Heart right ventricle (tissue), 16 donors: ENCODE results near the gene PPM1K. TPM values are rescaled to one million over a fixed set of nuclear protein-coding genes. Genes with fewer than 3 reads are reported as not detected.
"Not testable (repeated sequence)": the region's sequence is repeated elsewhere in the genome, so short reads cannot be mapped to it uniquely, and the experiment has no call there.

ENCODE experiments used
- ATAC-seq, 8 donors: fragments of 200-7000 bp; cut with Tn5 transposase; one replicate each; pipeline ENCODE4 v1.9.1; 2020; ENCODE audit warnings: mild to moderate bottlenecking in 8 of 8, moderate library complexity in 8 of 8, moderate number of reproducible peaks in 1 of 8
- DNase-seq, 2 donors: peaks; one replicate each; pipeline ENCODE4 v3.0.0-alpha.2; 2020
- H3K27ac ChIP-seq, 10 donors: fragments of 200-600 bp; sonication (generic) in 2 of 10; one replicate each; pipeline versions ENCODE4 v1.5.0 to v1.8.0; 2020 to 2022; ENCODE audit warnings: mild to moderate bottlenecking in 3 of 10
- H3K27me3 ChIP-seq, 7 donors: fragments of 200-600 bp; one replicate each; pipeline ENCODE4 v1.8.0; 2021 to 2022; ENCODE audit warnings: mild to moderate bottlenecking in 2 of 7
- H3K36me3 ChIP-seq, 9 donors: fragments of 200-600 bp; sonication (generic) in 1 of 9; one replicate each; pipeline versions ENCODE4 v1.5.0 to v1.8.0; 2020 to 2022; ENCODE audit warnings: mild to moderate bottlenecking in 2 of 9
- H3K4me1 ChIP-seq, 9 donors: fragments of 200-600 bp; sonication (generic) in 1 of 9; one replicate each; pipeline versions ENCODE4 v1.5.0 to v1.8.0; 2020 to 2022; ENCODE audit warnings: mild to moderate bottlenecking in 4 of 9
- H3K4me3 ChIP-seq, 10 donors: fragments of 200-600 bp; sonication (generic) in 2 of 10; one replicate each; pipeline versions ENCODE4 v1.5.0 to v1.8.0; 2020 to 2022; ENCODE audit warnings: mild to moderate bottlenecking in 7 of 10, moderate library complexity in 2 of 10
- H3K9me3 ChIP-seq, 11 donors: fragments of 200-600 bp in 10 of 11; sonication (generic) in 2 of 11; one replicate each; pipeline versions ENCODE4 v1.5.0 to v1.8.0; 2013 to 2022; ENCODE audit warnings: mild to moderate bottlenecking in 2 of 11, control low read depth in 1 of 11, moderate library complexity in 1 of 11
- WGBS, 2 donors: extraction: QIAGEN DNeasy Blood & Tissue Kit; methylation state at CpG; one replicate each; pipeline ENCODE4 v1.1.7; 2013; ENCODE audit warnings: inconsistent platforms in 1 of 2; 5-methylcytosine and 5-hydroxymethylcytosine counted together
- intact Hi-C, 10 donors: fragments of 100-400 bp; cut with DNase I; formaldehyde crosslinking; loops; one replicate each; pipeline versions ENCODE4 v1.11.1 to v1.14.2; 2022
- polyA plus RNA-seq, 2 donors: library from polyadenylated mRNA; stranded (reverse); fragments of 200-250 nt; gene quantifications; one replicate each; pipeline ENCODE4 v1.2.3, GENCODE V29; 2013
- total RNA-seq, 10 donors: library from RNA; stranded (reverse); fragmentation: NEBNext Ultra II Directional in 3 of 10; extraction: Animal tissue kit (Norgen Biotek cat#: 25700) in 3 of 10; gene quantifications; one replicate each; pipeline versions ENCODE4 v1.2.1 to v1.2.4, GENCODE V29; 2021 to 2023
- TF ChIP-seq, protein P1 (sequence below), 9 donors: fragments of 200-600 bp; sonication (generic) in 2 of 9; IDR thresholded peaks; one replicate each; pipeline versions ENCODE4 v1.5.0 to v1.8.0; 2021 to 2022; ENCODE audit warnings: antibody characterized with exemption in 9 of 9, mild to moderate bottlenecking in 5 of 9, moderate library complexity in 1 of 9
- donor health status: Arrhythmogenic right ventricular cardiomyopathy.
- donor health status: ischemic (EF 13 %, LVEDD 7.1; RV severe dilation, severe dysfunction).
- donor health status: healthy with polysubstance abuse.
- donor health status: DM: no; HTN: yes; CAD: no.
- donor health status: DM: no; HTN: no; CAD: no.
- donor health status: ischemic (EF 25% LVEDD 6.9; RV normal size, moderate dysfunction).
- donor health status: ischemic (EF 25% LVEDD 5.7; RV mildly dilated, moderate dysfunction).
- donor health status: healthy.
- donor health status: DM: yes; HTN: yes; CAD: no.
- donor health status: Ischemic cardiomyopathy.
- donor health status: ischemic (EF 35%, LVEDD 5.7; RV mildly dilated, moderate dysfunction).
- donor health status: nonischemic (EF 11% LVEDD 7.7; RV severe dilation, severe dysfunction).
- donor health status: DM: yes; HTN: yes; CAD: no.
- donor health status: PGD.
- donor health status: ischemic (EF 29% LVEDD 5.4; RV normal size, mild dysfunction).
- donor health status: nonischemic (EF 23%, LVEDD 6.1; RV moderate dilation, normal function).

The PPM1K gene
- total and polyA plus RNA-seq, 12 donors: 47.4 to 357 (median 247) TPM

DNA sequence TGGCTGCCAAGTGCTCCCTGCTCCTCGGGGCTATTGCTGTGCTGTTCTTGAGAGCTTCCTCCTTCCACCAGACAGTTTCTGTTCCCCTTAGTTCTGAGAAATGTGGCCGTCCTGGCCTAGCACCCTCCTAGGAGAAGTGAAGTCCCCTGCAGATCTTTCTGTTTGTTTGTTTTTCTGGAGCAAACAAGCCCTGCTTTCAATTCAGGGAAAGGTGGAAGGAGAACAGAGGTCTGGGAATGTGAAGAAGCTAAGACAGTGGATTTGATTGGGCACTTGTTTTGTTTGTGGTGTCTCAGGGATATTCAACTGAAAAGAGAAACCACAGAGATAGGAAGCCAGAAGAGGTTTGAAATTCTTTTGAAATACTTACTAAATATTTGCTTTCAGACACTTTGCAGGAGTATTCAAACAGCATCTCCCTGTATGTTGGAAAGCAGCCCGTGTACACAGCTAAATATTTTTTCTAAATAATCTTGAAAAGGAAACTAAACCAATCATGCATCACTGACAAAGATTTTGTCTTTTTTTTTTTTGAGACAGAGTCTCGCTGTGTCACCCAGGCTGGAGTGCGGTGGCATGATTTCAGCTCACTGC is 36.5 kb upstream of the PPM1K start:
- Histone ChIP-seq H3K27me3 (no peaks in the 10 kb centered on the region), H3K4me3 (no peak overlapping the region), H3K9me3 (no peaks in the 10 kb centered on the region), H3K4me1 (peaks cover 0 to 18% (median 0%) of the 10 kb centered on the region in 9 donors), H3K27ac (peak overlapping the region in 1 of 10 donors; percentile 51), H3K36me3 (no peaks in the 10 kb centered on the region)
- intact Hi-C loops: no loop called here
- no peak for DNase-seq
- peak in 7 of 8 donors; percentile 41 to 69 (median 61) for ATAC-seq
- TF ChIP-seq, protein P1, sequence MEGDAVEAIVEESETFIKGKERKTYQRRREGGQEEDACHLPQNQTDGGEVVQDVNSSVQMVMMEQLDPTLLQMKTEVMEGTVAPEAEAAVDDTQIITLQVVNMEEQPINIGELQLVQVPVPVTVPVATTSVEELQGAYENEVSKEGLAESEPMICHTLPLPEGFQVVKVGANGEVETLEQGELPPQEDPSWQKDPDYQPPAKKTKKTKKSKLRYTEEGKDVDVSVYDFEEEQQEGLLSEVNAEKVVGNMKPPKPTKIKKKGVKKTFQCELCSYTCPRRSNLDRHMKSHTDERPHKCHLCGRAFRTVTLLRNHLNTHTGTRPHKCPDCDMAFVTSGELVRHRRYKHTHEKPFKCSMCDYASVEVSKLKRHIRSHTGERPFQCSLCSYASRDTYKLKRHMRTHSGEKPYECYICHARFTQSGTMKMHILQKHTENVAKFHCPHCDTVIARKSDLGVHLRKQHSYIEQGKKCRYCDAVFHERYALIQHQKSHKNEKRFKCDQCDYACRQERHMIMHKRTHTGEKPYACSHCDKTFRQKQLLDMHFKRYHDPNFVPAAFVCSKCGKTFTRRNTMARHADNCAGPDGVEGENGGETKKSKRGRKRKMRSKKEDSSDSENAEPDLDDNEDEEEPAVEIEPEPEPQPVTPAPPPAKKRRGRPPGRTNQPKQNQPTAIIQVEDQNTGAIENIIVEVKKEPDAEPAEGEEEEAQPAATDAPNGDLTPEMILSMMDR (IDR thresholded peaks at IDR 0.05): no peak
- WGBS, 2 donors: 47 to 55% methylated on average over 5 of the region's 5 CpGs

DNA sequence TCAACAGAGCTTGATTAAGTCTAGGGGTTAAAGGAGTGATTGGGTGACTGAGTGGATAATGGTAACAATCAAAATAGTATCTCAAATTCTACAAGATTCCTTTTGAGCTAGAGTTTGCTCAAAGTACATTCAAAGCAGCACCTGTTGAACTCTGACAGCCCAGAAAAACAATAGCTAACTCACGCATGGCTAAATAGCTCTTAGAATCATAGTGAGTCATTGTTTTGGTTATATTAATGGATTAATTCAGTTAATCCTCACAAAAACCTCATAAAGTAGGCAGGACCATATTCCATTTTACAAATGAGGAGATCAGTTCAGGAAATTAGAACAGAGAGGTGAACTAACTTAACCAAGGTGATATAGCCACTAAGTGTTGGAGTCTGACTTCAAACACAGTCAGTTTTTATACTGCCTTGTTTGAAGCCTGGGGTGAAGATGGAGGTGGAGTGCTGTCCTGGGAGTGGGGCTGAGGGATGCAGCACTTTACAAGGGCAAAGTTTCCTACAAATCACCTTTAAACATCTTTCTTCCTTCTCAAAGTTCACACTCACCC is 35.9 kb upstream of the PPM1K start:
- Histone ChIP-seq H3K4me3 (no peak overlapping the region), H3K36me3 (no peaks in the 10 kb centered on the region), H3K9me3 (no peaks in the 10 kb centered on the region), H3K27ac (peak overlapping the region in 1 of 10 donors; percentile 51), H3K27me3 (no peaks in the 10 kb centered on the region), H3K4me1 (peaks cover 0 to 18% (median 0%) of the 10 kb centered on the region in 9 donors)
- intact Hi-C loops: no loop called here
- DNase-seq (no peak), ATAC-seq (peak in 1 of 8 donors; percentile 17)
- WGBS, 2 donors: 83 to 97% methylated on average over 1 of the region's 1 CpG
- TF ChIP-seq, protein P1 (IDR thresholded peaks at IDR 0.05): no peak

- ATAC-seq: no peak
- TF ChIP-seq, protein P1 (IDR thresholded peaks at IDR 0.05): no peak
- intact Hi-C loops: no loop called here
- Histone ChIP-seq H3K27me3 (no peaks in the 10 kb centered on the region), H3K4me1 (peaks cover 0 to 18% (median 0%) of the 10 kb centered on the region in 9 donors), H3K27ac (no peak overlapping the region), H3K9me3 (peaks cover 0 to under 1% (median 0%) of the 10 kb centered on the region in 11 donors), H3K36me3 (no peaks in the 10 kb centered on the region), H3K4me3 (no peak overlapping the region)
- WGBS, 2 donors: 91 to 93% methylated on average over 3 of the region's 3 CpGs
- DNase-seq: no peak
Observed at GRCh38 chr4:88318751-88319350, 34.5 kb upstream of the PPM1K start.

- Histone ChIP-seq H3K27ac (peak overlapping the region in 1 of 10 donors; percentile 14), H3K36me3 (no peaks in the 10 kb centered on the region), H3K27me3 (no peaks in the 10 kb centered on the region), H3K4me1 (peaks cover 0 to 9% (median 0%) of the 10 kb centered on the region in 9 donors), H3K9me3 (peaks cover 0 to 32% (median 0%) of the 10 kb centered on the region in 11 donors), H3K4me3 (no peak overlapping the region)
- DNase-seq (no peak), ATAC-seq (peak in 3 of 8 donors; percentile 49 to 62 (median 52))
- intact Hi-C loops: no loop called here
- 39 to 47% methylated on average over 5 of the region's 5 CpGs for WGBS, 2 donors
- TF ChIP-seq, protein P1 (IDR thresholded peaks at IDR 0.05): no peak
Observed at GRCh38 chr4:88315460-88316017, 31.2 kb upstream of the PPM1K start.

GRCh38 chr4:88313088-88313624 is 28.8 kb upstream of the PPM1K start:
- H3K4me3 ChIP-seq, H3K27ac ChIP-seq, H3K36me3 ChIP-seq, H3K4me1 ChIP-seq, DNase-seq, H3K27me3 ChIP-seq, intact Hi-C loops: not testable (repeated sequence)
- WGBS, 2 donors: 93 to 97% methylated on average over 23 of the region's 23 CpGs
- peaks cover 0 to 32% (median 0%) of the 10 kb centered on the region in 11 donors for H3K9me3 ChIP-seq
- ATAC-seq: peak in 1 of 8 donors; percentile 67
